HEK293 (cell line): ENCODE measurements around the gene KRT74.

ENCODE experiments used
- CTCF ChIA-PET: fragments of 350-600 bp; formaldehyde crosslinking; extraction: SDS; loops from one replicate; lab custom pipeline; 2021; ENCODE audit warnings: antibody characterized with exemption; lab: Yijun Ruan, JAX
- POLR2A ChIA-PET: fragments of 300-600 bp; formaldehyde crosslinking; extraction: SDS; loops from one replicate; lab custom pipeline; 2020; ENCODE audit warnings: antibody characterized with exemption, inconsistent platforms; lab: Yijun Ruan, JAX
- H3K27ac ChIP-seq: fragments of 200-500 bp; sonication (Bioruptor generic); 2 replicates; pipeline ENCODE4 v1.5.1; 2014; ENCODE audit warnings: low read depth, low read length, control low read depth, inconsistent platforms; ENCODE audit errors: extremely low read depth
- H3K36me3 ChIP-seq, 2 experiments: fragments of 200-500 bp in 1 of 2; sonication (Bioruptor generic) in 1 of 2; 1 replicate in 1 of 2; 2 replicates in 1 of 2; pipeline ENCODE4 v1.5.1; 2014 to 2017; ENCODE audit warnings: inconsistent platforms in 2 of 2, low read length in 2 of 2; ENCODE audit not compliant: control insufficient read depth in 2 of 2, insufficient read depth in 1 of 2
- H3K4me1 ChIP-seq: fragments of 200-500 bp; sonication (Bioruptor generic); 2 replicates; pipeline ENCODE4 v1.5.1; 2014; ENCODE audit warnings: mild to moderate bottlenecking, low read length, inconsistent platforms; ENCODE audit not compliant: control insufficient read depth, insufficient read depth
- H3K4me3 ChIP-seq: 2 replicates; pipeline ENCODE4 v1.5.1; 2011; ENCODE audit warnings: low read depth, mild to moderate bottlenecking, control low read depth, low read length, moderate library complexity
- H3K9me3 ChIP-seq: fragments of 200-500 bp; sonication (Bioruptor generic); 2 replicates; pipeline ENCODE4 v1.5.1; 2014; ENCODE audit warnings: low read depth, low read length, inconsistent platforms; ENCODE audit not compliant: control insufficient read depth, insufficient read depth
- ATF2 ChIP-seq: fragments of 450-650 bp; formaldehyde crosslinking; IDR thresholded peaks from 2 replicates; pipeline ENCODE4 v1.5.1; 2016; ENCODE audit warnings: missing biosample characterization, missing genetic modification characterization, low read depth
- BCL11B ChIP-seq: fragments of 450-650 bp; formaldehyde crosslinking; IDR thresholded peaks from 2 replicates; pipeline ENCODE4 v1.5.1; 2016; ENCODE audit warnings: low read depth, missing biosample characterization, missing genetic modification characterization
- FEZF1 ChIP-seq: fragments of 450-650 bp; formaldehyde crosslinking; IDR thresholded peaks from 2 replicates; pipeline ENCODE4 v1.5.1; 2016; ENCODE audit warnings: missing biosample characterization, missing genetic modification characterization
- PATZ1 ChIP-seq: fragments of 450-650 bp; formaldehyde crosslinking; IDR thresholded peaks from 2 replicates; pipeline ENCODE4 v1.5.1; 2016; ENCODE audit warnings: missing biosample characterization, missing genetic modification characterization
- PBX3 ChIP-seq: sonication (generic); formaldehyde crosslinking; IDR thresholded peaks from 2 replicates; pipeline ENCODE4 v1.8.1; 2022; ENCODE audit warnings: mild to moderate bottlenecking, moderate library complexity, missing genetic modification reagents
- SCRT2 ChIP-seq: fragments of 450-650 bp; formaldehyde crosslinking; IDR thresholded peaks from 2 replicates; pipeline ENCODE4 v1.5.1; 2016; ENCODE audit warnings: missing biosample characterization, missing genetic modification characterization
- ZBTB8A ChIP-seq: fragments of 450-650 bp; formaldehyde crosslinking; IDR thresholded peaks from 2 replicates; pipeline ENCODE4 v1.5.1; 2016; ENCODE audit warnings: missing biosample characterization, missing genetic modification characterization
- ZNF10 ChIP-seq: fragments of 450-650 bp; formaldehyde crosslinking; IDR thresholded peaks from 2 replicates; pipeline ENCODE4 v1.5.1; 2017; ENCODE audit warnings: missing biosample characterization, missing genetic modification characterization
- ZNF140 ChIP-seq: fragments of 450-650 bp; formaldehyde crosslinking; IDR thresholded peaks from 2 replicates; pipeline ENCODE4 v1.5.1; 2016; ENCODE audit warnings: missing biosample characterization, missing genetic modification characterization
- ZNF184 ChIP-seq: fragments of 450-650 bp; IDR thresholded peaks from 2 replicates; pipeline ENCODE4 v1.5.1; 2018; ENCODE audit warnings: missing biosample characterization, mild to moderate bottlenecking, missing genetic modification characterization
- ZNF211 ChIP-seq: fragments of 450-650 bp; formaldehyde crosslinking; IDR thresholded peaks from 2 replicates; pipeline ENCODE4 v1.5.1; 2016; ENCODE audit warnings: low read depth, missing biosample characterization, missing genetic modification characterization
- ZNF223 ChIP-seq: fragments of 450-650 bp; formaldehyde crosslinking; IDR thresholded peaks from 2 replicates; pipeline ENCODE4 v1.5.1; 2016; ENCODE audit warnings: missing biosample characterization, missing genetic modification characterization
- ZNF311 ChIP-seq: fragments of 450-650 bp; formaldehyde crosslinking; IDR thresholded peaks from 2 replicates; pipeline ENCODE4 v1.5.1; 2017; ENCODE audit warnings: missing biosample characterization, missing genetic modification characterization, borderline replicate concordance
- ZNF433 ChIP-seq: fragments of 450-650 bp; formaldehyde crosslinking; IDR thresholded peaks from 2 replicates; pipeline ENCODE4 v1.5.1; 2016; ENCODE audit warnings: missing biosample characterization, missing genetic modification characterization, low read depth
- ZNF623 ChIP-seq: fragments of 450-650 bp; formaldehyde crosslinking; IDR thresholded peaks from 2 replicates; pipeline ENCODE4 v1.5.1; 2016; ENCODE audit warnings: missing biosample characterization, missing genetic modification characterization
- ZNF660 ChIP-seq: fragments of 450-650 bp; IDR thresholded peaks from 2 replicates; pipeline ENCODE4 v1.5.1; 2018; ENCODE audit warnings: missing biosample characterization, mild to moderate bottlenecking, missing genetic modification characterization
- ZNF677 ChIP-seq: fragments of 450-650 bp; IDR thresholded peaks from 2 replicates; pipeline ENCODE4 v1.5.0; 2018; ENCODE audit warnings: missing biosample characterization, mild to moderate bottlenecking, missing genetic modification characterization, moderate library complexity
- ZNF707 ChIP-seq: fragments of 450-650 bp; formaldehyde crosslinking; IDR thresholded peaks from 2 replicates; pipeline ENCODE4 v1.5.1; 2016; ENCODE audit warnings: missing biosample characterization, missing genetic modification characterization
- ZNF747 ChIP-seq: fragments of 450-650 bp; formaldehyde crosslinking; IDR thresholded peaks from 2 replicates; pipeline ENCODE4 v1.5.1; 2016; ENCODE audit warnings: missing biosample characterization, missing genetic modification characterization
- ZNF777 ChIP-seq: fragments of 450-650 bp; formaldehyde crosslinking; IDR thresholded peaks from 2 replicates; pipeline ENCODE4 v1.5.1; 2017; ENCODE audit warnings: missing biosample characterization, missing genetic modification characterization, borderline replicate concordance
- ZNF837 ChIP-seq: fragments of 450-650 bp; formaldehyde crosslinking; IDR thresholded peaks from 2 replicates; pipeline ENCODE4 v1.5.1; 2016; ENCODE audit warnings: missing biosample characterization, missing genetic modification characterization
- TF ChIP-seq, protein P1 (sequence below): fragments of 450-650 bp; formaldehyde crosslinking; IDR thresholded peaks from 2 replicates; pipeline ENCODE4 v1.5.1; 2016; ENCODE audit warnings: missing biosample characterization, missing genetic modification characterization

The KRT74 gene

DNA sequence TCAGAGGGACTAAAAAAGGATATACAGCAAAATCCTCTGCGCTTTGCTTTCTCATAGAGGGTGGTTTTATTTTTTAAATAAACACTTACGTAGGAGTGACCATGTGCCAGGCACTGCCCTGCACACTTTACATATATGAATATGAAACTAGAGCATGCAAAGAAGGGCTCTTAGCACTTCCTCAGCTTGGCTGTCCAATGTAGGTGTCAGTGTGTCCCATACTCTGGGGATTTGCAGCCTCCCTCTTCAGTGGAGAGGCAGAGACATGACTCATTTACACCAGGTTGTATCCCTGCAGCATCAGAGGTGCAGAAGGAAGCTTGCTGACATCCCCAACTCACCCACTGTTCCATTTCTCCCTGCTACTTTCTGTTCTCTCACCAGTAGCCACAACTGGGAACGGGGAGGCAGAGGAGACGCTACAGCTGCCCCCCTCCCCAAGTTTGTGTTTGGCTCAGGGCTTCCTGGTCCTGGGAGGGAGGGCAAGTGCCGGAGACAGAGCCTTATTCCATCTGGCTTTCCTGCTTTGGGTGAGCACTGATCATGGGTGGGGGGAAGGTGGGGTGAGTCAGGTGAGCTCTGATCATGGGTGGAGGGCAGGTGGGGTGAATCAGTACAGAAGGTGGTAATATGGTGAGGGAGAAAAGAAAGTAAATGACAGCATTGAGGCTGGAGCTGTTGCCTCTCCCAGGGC, 48.6 kb downstream of the KRT74 start:
- H3K4me3 ChIP-seq, result no peak overlapping the region
- POLR2A ChIA-PET, result no interaction called here
- CTCF ChIA-PET, result interaction anchor here (0.7 to 0.8 kb wide), 2 partner anchors 17 to 569 kb away, joined by 3 to 4 read pairs; no protein-coding TSS in a partner anchor
- no peak overlapping the region for H3K27ac ChIP-seq
- no peaks in the 10 kb centered on the region for H3K4me1 ChIP-seq
- TF ChIP-seq ZNF623 (tag by site-specific recombination), result no peak
- TF ChIP-seq, protein P1, sequence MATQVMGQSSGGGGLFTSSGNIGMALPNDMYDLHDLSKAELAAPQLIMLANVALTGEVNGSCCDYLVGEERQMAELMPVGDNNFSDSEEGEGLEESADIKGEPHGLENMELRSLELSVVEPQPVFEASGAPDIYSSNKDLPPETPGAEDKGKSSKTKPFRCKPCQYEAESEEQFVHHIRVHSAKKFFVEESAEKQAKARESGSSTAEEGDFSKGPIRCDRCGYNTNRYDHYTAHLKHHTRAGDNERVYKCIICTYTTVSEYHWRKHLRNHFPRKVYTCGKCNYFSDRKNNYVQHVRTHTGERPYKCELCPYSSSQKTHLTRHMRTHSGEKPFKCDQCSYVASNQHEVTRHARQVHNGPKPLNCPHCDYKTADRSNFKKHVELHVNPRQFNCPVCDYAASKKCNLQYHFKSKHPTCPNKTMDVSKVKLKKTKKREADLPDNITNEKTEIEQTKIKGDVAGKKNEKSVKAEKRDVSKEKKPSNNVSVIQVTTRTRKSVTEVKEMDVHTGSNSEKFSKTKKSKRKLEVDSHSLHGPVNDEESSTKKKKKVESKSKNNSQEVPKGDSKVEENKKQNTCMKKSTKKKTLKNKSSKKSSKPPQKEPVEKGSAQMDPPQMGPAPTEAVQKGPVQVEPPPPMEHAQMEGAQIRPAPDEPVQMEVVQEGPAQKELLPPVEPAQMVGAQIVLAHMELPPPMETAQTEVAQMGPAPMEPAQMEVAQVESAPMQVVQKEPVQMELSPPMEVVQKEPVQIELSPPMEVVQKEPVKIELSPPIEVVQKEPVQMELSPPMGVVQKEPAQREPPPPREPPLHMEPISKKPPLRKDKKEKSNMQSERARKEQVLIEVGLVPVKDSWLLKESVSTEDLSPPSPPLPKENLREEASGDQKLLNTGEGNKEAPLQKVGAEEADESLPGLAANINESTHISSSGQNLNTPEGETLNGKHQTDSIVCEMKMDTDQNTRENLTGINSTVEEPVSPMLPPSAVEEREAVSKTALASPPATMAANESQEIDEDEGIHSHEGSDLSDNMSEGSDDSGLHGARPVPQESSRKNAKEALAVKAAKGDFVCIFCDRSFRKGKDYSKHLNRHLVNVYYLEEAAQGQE (tag by site-specific recombination), result no peak
- no peaks in the 10 kb centered on the region for H3K9me3 ChIP-seq
- no peaks in the 10 kb centered on the region for H3K36me3 ChIP-seq

GRCh38 chr12:52524241-52524897, 49.3 kb downstream of the KRT74 start:
- Histone ChIP-seq H3K4me1 (no peaks in the 10 kb centered on the region), H3K27ac (no peak overlapping the region)
- CTCF ChIA-PET, result no interaction called here

GRCh38 chr12:52523824-52524223, 49.8 kb downstream of the KRT74 start:
- Histone ChIP-seq H3K27ac (no peak overlapping the region), H3K9me3 (no peaks in the 10 kb centered on the region), H3K4me3 (no peak overlapping the region), H3K4me1 (no peaks in the 10 kb centered on the region), H3K36me3 (no peaks in the 10 kb centered on the region)
- TF ChIP-seq ZNF777 (tag by site-specific recombination) (no peak), ZBTB8A (tag by site-specific recombination) (no peak), ATF2 (tag by site-specific recombination) (no peak), ZNF311 (tag by site-specific recombination) (no peak), ZNF433 (tag by site-specific recombination) (no peak)
- ChIA-PET CTCF (no interaction called here), POLR2A (no interaction called here)

More at GRCh38 chr12:52524241-52524897, 49.3 kb downstream of the KRT74 start:
- H3K36me3 ChIP-seq, result no peaks in the 10 kb centered on the region
- POLR2A ChIA-PET, result no interaction called here
- TF ChIP-seq ZNF10 (no peak), ZNF707 (no peak), ZNF223 (no peak), ZNF660 (tag by site-specific recombination) (no peak), ZNF747 (tag by site-specific recombination) (no peak), ZNF837 (tag by site-specific recombination) (no peak), SCRT2 (tag by site-specific recombination) (no peak), PBX3 (no peak), ZNF677 (no peak), FEZF1 (tag by site-specific recombination) (no peak), ZNF140 (tag by site-specific recombination) (no peak), PATZ1 (tag by site-specific recombination) (no peak), BCL11B (tag by site-specific recombination) (no peak), ZNF211 (tag by site-specific recombination) (no peak), ZNF184 (tag by site-specific recombination) (no peak)
- no peak overlapping the region for H3K4me3 ChIP-seq
- H3K9me3 ChIP-seq, result no peaks in the 10 kb centered on the region
